ENCODE data around the gene NPB.

NPB gene

GRCh38 chr17:81902023-81902652 lies at the start of gene NPB:
Gene NPB, plus strand, starts transcription at chr17:81902238. Its CDS starts 40 bp downstream, at chr17:81902278.
- DNase-seq = no peak

DNA sequence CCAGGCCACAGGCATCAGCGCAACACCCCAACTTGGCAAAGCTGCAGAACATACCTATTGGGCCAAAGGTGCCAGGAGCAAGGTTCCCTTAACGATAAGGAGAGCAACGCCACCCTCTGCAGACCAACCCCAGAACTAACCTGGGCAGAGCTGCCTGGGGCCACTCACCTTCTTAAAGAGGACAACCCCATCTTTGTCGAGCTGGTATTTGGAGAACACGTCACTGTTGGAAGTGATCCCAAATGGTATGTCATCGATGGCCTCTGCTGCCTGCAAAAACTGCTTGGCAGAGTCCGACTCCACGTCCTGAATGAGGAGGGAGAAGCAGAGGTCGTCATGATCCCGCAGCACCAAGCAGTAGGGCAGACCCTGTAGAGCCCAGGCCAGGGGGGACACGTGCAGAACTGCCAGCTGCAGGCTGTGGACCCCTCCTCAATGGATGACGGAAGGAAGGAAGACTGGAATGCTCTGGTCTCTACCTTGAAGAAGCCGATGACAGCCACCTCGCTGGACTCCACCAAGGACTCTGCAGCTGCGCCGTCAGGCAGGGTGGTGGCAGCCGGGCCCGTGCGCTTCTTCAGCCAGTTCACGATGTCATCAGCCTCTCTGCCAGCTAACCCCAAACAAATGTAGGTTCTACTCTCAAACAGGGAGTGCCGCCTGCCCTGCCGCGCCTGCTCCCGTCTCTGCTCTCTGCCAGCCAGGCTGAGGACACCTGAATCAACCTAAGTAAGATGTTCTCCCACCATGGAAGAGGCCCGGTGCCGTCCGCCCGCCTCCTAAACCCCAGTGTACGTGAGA lies 46.9 kb upstream of the NPB start:
- DNase-seq = no peak

- DNase-seq = no peak
Observed at GRCh38 chr17:81858170-81858966, 43.7 kb upstream of the NPB start.

- DNase-seq = no peak
Observed at GRCh38 chr17:81858967-81859905, 42.8 kb upstream of the NPB start.

DNA sequence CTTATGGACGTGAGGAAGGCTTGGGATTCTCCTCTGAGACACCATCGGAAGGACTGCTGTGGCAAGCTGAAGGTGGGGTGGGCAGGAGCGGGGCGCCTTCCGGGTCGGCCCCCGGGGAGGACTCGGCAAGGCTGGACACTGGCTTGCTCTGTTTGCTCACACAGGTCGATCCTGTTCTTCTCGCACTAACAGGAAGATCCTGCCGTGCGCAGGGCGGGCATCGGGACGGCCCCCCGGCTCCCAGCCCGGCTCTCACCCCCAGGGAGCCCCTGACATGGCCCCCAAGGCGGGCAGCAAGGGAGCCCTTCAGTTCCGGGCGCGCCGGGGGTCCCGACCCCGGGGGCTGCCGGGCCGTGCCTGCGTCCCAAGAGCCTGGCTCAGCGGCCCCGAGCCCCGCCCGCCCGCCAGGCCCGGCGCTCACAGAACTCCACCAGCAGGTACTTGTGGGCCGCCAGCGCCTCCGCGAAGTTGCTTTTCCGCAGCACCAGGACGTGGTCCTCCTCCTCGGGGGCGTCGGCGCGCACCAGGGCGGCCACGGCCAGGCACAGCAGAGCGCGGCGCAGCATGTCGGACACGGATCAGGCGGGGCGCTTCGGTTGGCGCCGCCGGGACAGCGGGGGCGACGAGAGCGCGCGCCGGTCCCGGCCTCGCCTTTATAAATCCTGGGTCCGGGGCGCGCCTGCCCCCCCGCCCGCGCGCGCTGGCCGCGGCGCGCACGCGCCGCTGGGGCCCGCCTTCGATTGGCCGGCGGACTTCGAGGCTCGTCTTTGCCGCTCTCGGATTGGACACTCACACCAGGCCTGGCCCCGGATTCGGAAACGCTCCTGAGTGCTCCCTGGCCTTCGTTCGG lies 41.9 kb upstream of the NPB start, which contains the start of gene P4HB:
TSS of gene P4HB (minus strand) at position 630 of the 850 bp plus-strand sequence. CDS start at position 566, 64 bp downstream.
- no peak for DNase-seq

GRCh38 chr17:81860756-81861568 lies 41.1 kb upstream of the NPB start:
- peak; percentile 99 for DNase-seq

DNA sequence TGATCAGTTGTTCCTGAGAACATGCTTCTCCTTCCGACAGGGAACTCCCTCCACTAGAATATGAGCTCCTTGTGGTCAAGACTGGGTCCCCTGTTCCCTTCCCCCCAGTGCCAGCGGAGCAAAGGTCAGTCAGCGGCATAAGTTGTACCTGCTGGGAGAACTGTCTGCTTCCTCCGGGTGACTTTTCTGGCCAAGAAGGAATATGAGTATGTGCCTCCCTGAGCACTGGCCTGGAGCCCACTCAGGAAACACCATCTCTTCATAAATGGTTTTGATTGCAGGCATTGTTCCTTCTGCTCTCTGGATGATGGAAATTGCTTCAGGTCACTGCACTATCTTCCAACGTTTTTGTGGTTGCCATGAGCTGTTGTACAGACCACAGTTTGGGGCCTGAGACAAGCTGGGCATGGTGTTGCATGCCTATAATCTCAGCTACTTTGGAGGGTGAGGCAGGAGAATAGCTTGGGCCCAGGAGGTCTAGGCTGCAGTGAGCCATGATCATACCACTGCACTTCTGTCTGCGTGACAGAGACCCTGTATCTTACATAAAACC lies 38.8 kb upstream of the NPB start:
- no peak for DNase-seq

GRCh38 chr17:81863833-81864768 lies 37.9 kb upstream of the NPB start:
- no peak for DNase-seq

GRCh38 chr17:81865358-81865732 lies 36.7 kb upstream of the NPB start:
- DNase-seq = no peak

- DNase-seq = peak; percentile 22
Observed at GRCh38 chr17:81865733-81866439, 36.2 kb upstream of the NPB start.

DNA sequence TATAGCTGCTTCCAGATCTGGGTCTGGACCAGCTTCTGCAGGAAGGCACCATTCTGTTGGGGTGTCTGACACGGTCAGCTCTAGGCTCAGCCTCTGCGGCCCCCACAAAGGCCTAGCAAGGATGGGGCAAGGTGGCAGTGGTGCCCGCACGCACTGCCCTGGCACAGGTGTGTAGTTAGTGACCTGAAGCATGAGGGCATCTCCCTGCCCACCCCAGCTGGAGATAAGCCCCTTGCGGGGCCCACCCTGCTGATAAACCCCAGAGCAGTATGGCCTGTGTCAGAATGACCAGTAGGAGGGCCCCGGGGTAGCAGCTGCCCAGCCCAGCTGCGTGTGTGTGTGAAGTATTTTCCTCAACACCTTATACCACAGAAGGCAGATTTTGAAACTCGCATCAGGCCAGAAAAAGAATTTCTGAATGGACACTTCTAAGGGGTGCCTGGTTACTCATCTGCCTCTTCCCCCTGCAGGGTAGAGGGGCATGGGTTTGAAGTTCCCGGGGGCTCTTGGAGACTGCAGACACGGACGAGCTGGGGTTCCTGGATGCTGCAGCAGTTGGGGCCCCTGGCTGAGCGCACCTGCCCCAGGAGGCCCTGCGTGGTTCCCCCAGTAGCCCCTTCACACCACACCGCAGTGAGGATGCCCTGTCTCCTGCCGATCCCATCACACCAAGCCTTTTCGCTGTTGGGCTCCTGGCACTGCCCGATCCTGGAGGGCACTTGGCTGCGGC lies 35.4 kb upstream of the NPB start:
- no peak for DNase-seq

DNA sequence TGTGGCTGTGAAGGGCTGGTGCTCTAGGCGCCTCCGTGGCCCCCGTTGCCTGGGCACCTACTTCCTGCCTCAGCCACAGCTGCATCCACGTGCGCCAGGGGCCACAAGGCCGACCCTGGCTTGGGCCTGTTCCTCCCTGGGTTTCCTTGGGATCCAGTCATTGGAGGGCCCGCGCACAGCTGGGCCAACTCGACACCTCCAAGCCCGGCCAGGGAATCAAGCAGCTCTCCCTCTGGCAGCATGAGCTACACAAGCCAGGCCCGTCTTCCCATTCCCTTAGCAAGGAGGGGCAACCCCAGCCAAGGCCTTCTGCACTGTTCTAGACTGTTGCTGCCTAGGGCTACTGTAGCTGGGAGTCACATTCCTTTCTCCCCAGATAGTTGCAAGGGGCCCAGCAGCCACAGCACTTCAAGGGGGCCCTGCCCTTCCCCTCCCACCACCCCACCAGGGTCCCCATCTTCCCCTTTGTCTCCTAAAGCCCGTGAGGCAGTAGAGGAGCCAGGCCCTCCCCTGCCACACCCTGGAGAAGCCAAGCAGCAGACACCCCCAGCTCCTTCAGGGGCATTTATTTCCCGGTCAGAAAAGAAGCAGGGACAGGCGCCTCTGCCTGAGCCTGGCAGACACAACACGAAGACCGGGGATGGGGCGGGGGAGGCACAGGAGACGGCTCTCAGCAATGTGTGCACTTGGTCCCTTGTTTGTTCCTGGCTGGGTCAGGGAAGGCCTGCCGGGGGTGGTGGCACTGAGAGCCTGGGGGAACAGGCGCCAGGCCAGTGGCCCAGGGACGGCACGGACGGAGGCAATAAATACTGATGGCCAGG lies 34.7 kb upstream of the NPB start:
- DNase-seq = peak; percentile 14

- DNase-seq = no peak
Observed at GRCh38 chr17:81867991-81868673, 33.9 kb upstream of the NPB start.

GRCh38 chr17:81868674-81869220 lies 33.3 kb upstream of the NPB start:
- no peak for DNase-seq

- DNase-seq = peak; percentile 28
Observed at GRCh38 chr17:81869221-81870130, 32.6 kb upstream of the NPB start.
